Measurements from ENCODE around the gene TMCC1. TPM values are rescaled to one million over a fixed set of nuclear protein-coding genes. Genes with fewer than 3 reads are reported as not detected.

Gene TMCC1
- polyA plus RNA-seq, 1 experiment, result 14.4 TPM

DNA sequence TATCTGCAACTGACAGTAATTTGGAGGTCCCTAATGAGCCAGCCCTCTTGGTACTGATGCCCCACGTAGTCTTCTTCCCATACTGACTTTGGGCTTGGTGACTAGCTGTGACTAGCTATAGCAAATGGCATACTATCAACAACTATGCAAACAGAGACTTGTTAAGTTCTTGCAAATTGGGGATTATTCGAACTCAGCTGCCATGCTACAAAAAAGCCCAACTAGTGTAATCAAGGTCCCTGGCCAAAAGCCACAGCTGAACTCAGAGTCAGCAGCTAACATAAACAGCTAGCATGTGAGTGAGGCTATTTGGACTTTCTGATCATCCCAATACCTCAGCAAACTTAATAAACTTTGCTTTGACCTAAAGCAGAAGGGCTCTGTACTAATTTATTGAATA, 165.8 kb downstream of the TMCC1 start:
- ChIA-PET CTCF (interaction anchor here (0.6 to 1.3 kb wide), 4 partner anchors 9 to 97 kb away, joined by 3 to 4 read pairs (median 4); no protein-coding TSS in a partner anchor), POLR2A (no interaction called here)
- no peak for DNase-seq (ENCODE audit: low read depth)

GRCh38 chr3:129723558-129724324, 169.8 kb downstream of the TMCC1 start:
- ChIA-PET CTCF (interaction anchor here (0.6 to 1.4 kb wide), 3 partner anchors 37 to 58 kb away, joined by 3 to 4 read pairs (median 3); no protein-coding TSS in a partner anchor), POLR2A (interaction anchor here (0.5 kb wide), 1 partner anchor 418 kb away, joined by 3 read pairs; no protein-coding TSS in a partner anchor)
- no peak overlapping the region for H3K4me3 ChIP-seq (ENCODE audit: low read depth, low read length)
- peak; percentile 71 for DNase-seq (ENCODE audit: low read depth)
- TF ChIP-seq CTCF (IDR thresholded peaks at IDR 0.05; ENCODE audit: insufficient read depth, low read depth, low read length), result no peak
- H3K27me3 ChIP-seq (ENCODE audit: control insufficient read depth, insufficient read depth, low read length), result no peaks in the 10 kb centered on the region
- H3K36me3 ChIP-seq (ENCODE audit: control insufficient read depth, insufficient read depth, low read length), result no peaks in the 10 kb centered on the region

More for the DNA sequence above, 165.8 kb downstream of the TMCC1 start:
- no peak overlapping the region for H3K4me3 ChIP-seq (ENCODE audit: low read depth, low read length)
- H3K27me3 ChIP-seq (ENCODE audit: control insufficient read depth, insufficient read depth, low read length), result no peaks in the 10 kb centered on the region
- no peaks in the 10 kb centered on the region for H3K36me3 ChIP-seq (ENCODE audit: control insufficient read depth, insufficient read depth, low read length)
- TF ChIP-seq CTCF (IDR thresholded peaks at IDR 0.05; ENCODE audit: insufficient read depth, low read depth, low read length), result no peak

DNA sequence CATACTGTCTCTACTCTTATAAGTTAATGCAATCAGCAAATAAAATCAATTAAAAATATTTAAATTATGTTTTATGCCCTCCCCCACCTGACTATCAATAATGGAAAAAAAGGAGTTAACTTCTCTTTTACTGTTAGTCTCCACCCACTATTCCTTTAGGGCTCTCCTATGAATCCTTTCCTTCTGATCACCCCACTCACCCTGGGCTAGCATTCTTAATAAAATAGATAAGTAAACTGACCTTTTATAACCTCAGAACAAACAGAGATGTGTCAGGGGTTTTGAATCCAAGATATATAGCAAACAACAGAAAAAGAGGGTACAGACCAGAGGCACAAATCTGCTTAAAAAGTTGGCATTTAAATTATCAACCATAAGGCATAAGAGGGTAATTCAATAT, 171.0 kb downstream of the TMCC1 start:
- H3K36me3 ChIP-seq (ENCODE audit: control insufficient read depth, insufficient read depth, low read length), result no peaks in the 10 kb centered on the region
- ChIA-PET POLR2A (no interaction called here), CTCF (no interaction called here)
- DNase-seq (ENCODE audit: low read depth), result no peak
- TF ChIP-seq CTCF (IDR thresholded peaks at IDR 0.05; ENCODE audit: insufficient read depth, low read depth, low read length), result no peak
- H3K27me3 ChIP-seq (ENCODE audit: control insufficient read depth, insufficient read depth, low read length), result no peaks in the 10 kb centered on the region
- H3K4me3 ChIP-seq (ENCODE audit: low read depth, low read length), result no peak overlapping the region

- POLR2A ChIA-PET, result no interaction called here
Observed at GRCh38 chr3:129718201-129718600, 175.3 kb downstream of the TMCC1 start.

DNA sequence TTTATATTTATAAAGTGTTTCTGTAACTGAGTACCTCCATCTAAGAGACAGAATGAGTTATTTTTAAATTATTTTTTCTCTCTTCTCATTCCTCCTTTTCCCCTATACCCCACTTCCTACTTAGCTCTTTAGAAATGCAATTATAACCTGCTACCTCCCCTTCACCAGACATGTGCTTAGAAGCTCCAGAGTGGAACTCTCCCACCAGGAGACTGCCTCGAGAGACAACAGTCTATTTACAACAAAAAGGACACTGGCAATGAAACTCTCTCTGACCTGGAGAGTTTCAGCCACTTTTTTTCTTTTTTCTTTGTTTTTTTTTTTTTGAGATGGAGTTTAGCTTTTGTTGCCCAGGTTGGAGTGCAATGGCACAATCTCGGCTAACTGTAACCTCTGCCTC, 177.7 kb downstream of the TMCC1 start:
- DNase-seq (ENCODE audit: low read depth), result no peak
- ChIA-PET POLR2A (no interaction called here), CTCF (no interaction called here)
- no peaks in the 10 kb centered on the region for H3K27me3 ChIP-seq (ENCODE audit: control insufficient read depth, insufficient read depth, low read length)
- H3K36me3 ChIP-seq (ENCODE audit: control insufficient read depth, insufficient read depth, low read length), result no peaks in the 10 kb centered on the region
- TF ChIP-seq CTCF (IDR thresholded peaks at IDR 0.05; ENCODE audit: insufficient read depth, low read depth, low read length), result no peak
- no peak overlapping the region for H3K4me3 ChIP-seq (ENCODE audit: low read depth, low read length)

More at GRCh38 chr3:129718201-129718600, 175.3 kb downstream of the TMCC1 start:
- Histone ChIP-seq H3K4me3 (ENCODE audit: low read depth, low read length) (no peak overlapping the region), H3K27me3 (ENCODE audit: control insufficient read depth, insufficient read depth, low read length) (no peaks in the 10 kb centered on the region), H3K36me3 (ENCODE audit: control insufficient read depth, insufficient read depth, low read length) (no peaks in the 10 kb centered on the region)
- CTCF ChIA-PET, result no interaction called here
- no peak for DNase-seq (ENCODE audit: low read depth)
- no peak for TF ChIP-seq CTCF (IDR thresholded peaks at IDR 0.05; ENCODE audit: insufficient read depth, low read depth, low read length)
